Stimulated activated CD4-positive, alpha-beta T cell treated with anti-CD3 and anti-CD28 coated beads, Interleukin-12 subunit alpha, Interleukin-12 subunit beta, amount 100 ng/mL, for 48 hours (primary cell): ENCODE measurements around the gene CASZ1.
A peak's percentile ranks its signal among the peaks of the same experiment; 100 is the strongest.

ENCODE experiments used
- DNase-seq, 3 donors: peaks; one replicate each; pipeline ENCODE4 v3.0.0-alpha.2; 2020; ENCODE audit warnings: low read depth in 2 of 3, low spot score in 1 of 3

Gene CASZ1

GRCh38 chr1:10774615-10775310 is 21.7 kb downstream of the CASZ1 start:
- DNase-seq = no peak

- DNase-seq = no peak
Observed at GRCh38 chr1:10773851-10774614, 22.4 kb downstream of the CASZ1 start.

- no peak for DNase-seq
Observed at GRCh38 chr1:10773376-10773775, 23.1 kb downstream of the CASZ1 start.

- no peak for DNase-seq
Observed at GRCh38 chr1:10772711-10773110, 23.7 kb downstream of the CASZ1 start.

- DNase-seq = no peak
Observed at GRCh38 chr1:10771789-10772188, 24.7 kb downstream of the CASZ1 start.

- no peak for DNase-seq
Observed at GRCh38 chr1:10768552-10768951, 27.9 kb downstream of the CASZ1 start.

GRCh38 chr1:10767282-10767681 is 29.2 kb downstream of the CASZ1 start:
- DNase-seq = no peak

GRCh38 chr1:10765734-10766478 is 30.5 kb downstream of the CASZ1 start:
- no peak for DNase-seq

GRCh38 chr1:10765304-10765703 is 31.1 kb downstream of the CASZ1 start:
- no peak for DNase-seq

- no peak for DNase-seq
Observed at GRCh38 chr1:10764296-10764798, 32.1 kb downstream of the CASZ1 start.

GRCh38 chr1:10762875-10763274 is 33.6 kb downstream of the CASZ1 start:
- DNase-seq = no peak

GRCh38 chr1:10762153-10762523 is 34.3 kb downstream of the CASZ1 start:
- no peak for DNase-seq

- DNase-seq = no peak
Observed at GRCh38 chr1:10761503-10762152, 34.8 kb downstream of the CASZ1 start.

GRCh38 chr1:10760566-10761502 is 35.6 kb downstream of the CASZ1 start:
- DNase-seq = no peak

GRCh38 chr1:10759413-10760200 is 36.8 kb downstream of the CASZ1 start:
- DNase-seq = no peak

GRCh38 chr1:10756842-10757241 is 39.6 kb downstream of the CASZ1 start:
- DNase-seq = no peak

GRCh38 chr1:10755970-10756521 is 40.4 kb downstream of the CASZ1 start:
- peak; percentile 23 to 41 (median 32) for DNase-seq

GRCh38 chr1:10754568-10755329 is 41.7 kb downstream of the CASZ1 start:
- DNase-seq = no peak
